Keratinocyte (primary cell): ENCODE measurements around the gene METTL8.

Experiments used
- CTCF ChIP-seq, 3 experiments: IDR thresholded peaks in 1 of 3; conservative IDR thresholded peaks in 1 of 3; optimal IDR thresholded peaks in 1 of 3; 2 replicates in 2 of 3; 3 replicates in 1 of 3; pipeline versions ENCODE3 to v1.5.1; 2011; ENCODE audit warnings: low read length in 3 of 3, mild to moderate bottlenecking in 3 of 3, moderate library complexity in 2 of 3, control low read depth in 1 of 3, inconsistent platforms in 1 of 3; ENCODE audit not compliant: insufficient read depth in 2 of 3; ENCODE audit errors: extremely low read depth in 1 of 3
- EZH2 ChIP-seq: IDR thresholded peaks from one replicate; pipeline ENCODE4 v1.6.1; 2012; ENCODE audit warnings: inconsistent platforms, mild to moderate bottlenecking, low read length, moderate library complexity

DNA sequence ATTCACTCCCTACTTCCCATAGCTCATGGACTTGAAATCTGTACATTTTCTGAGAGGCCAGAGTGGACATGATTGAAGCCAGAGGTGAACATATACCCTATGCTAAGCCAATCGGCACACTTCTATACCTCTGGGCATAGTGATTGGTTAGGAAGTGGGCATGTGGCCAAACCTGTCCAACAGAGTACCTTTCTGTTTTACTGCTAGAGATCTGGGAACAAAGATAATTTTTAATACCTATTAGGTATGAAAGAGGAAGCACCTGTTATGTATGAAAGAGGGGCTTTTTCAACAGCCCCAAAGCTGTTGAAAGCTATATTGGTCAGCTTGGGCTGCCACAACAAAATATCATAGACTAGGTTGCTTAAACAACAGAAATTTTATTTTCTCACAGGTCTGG lies 27.7 kb downstream of the METTL8 start:
- TF ChIP-seq CTCF (optimal IDR thresholded peaks at IDR 0.05 in 1 of 3, IDR thresholded peaks at IDR 0.05 in 1 of 3, conservative IDR thresholded peaks at IDR 0.05 in 1 of 3; ENCODE audit: extremely low read depth in 1 of 3, insufficient read depth in 2 of 3, low read length in 3 of 3) (no peak), EZH2 (no peak)
